Activated naive CD4-positive, alpha-beta T cell treated with anti-CD3 and anti-CD28 coated beads, Interleukin-2, amount 10 ng/mL, durations not matched to agents 7 days and 5 days (primary cell): ENCODE results near the gene TFF3.

ENCODE experiments used
- CTCF ChIA-PET: fragments of 350-600 bp; sonication (Branson Sonifier 250); formaldehyde crosslinking; loops from one replicate; lab custom pipeline; 2021; ENCODE audit warnings: antibody characterized with exemption; lab: Charles Lee
- DNase-seq: peaks from one replicate; pipeline ENCODE4 v3.0.0-alpha.2; 2020
- H3K27ac Mint-ChIP-seq: one replicate; pipeline ENCODE4 v1.8.0; 2021; ENCODE audit warnings: mild to moderate bottlenecking, moderate library complexity, mixed read lengths
- H3K27me3 Mint-ChIP-seq: one replicate; pipeline ENCODE4 v1.8.0; 2021; ENCODE audit warnings: mild to moderate bottlenecking, mixed read lengths
- H3K36me3 Mint-ChIP-seq: one replicate; pipeline ENCODE4 v1.8.0; 2021; ENCODE audit warnings: mixed read lengths
- H3K4me1 Mint-ChIP-seq: one replicate; pipeline ENCODE4 v1.8.0; 2021; ENCODE audit warnings: mixed read lengths
- H3K4me3 Mint-ChIP-seq: one replicate; pipeline ENCODE4 v1.8.0; 2021; ENCODE audit warnings: mild to moderate bottlenecking, moderate library complexity, mixed read lengths
- H3K9me3 Mint-ChIP-seq: one replicate; pipeline ENCODE4 v1.8.0; 2021; ENCODE audit warnings: mixed read lengths

The TFF3 gene

GRCh38 chr21:42276526-42277154 lies 38.6 kb downstream of the TFF3 start:
- H3K27me3 Mint-ChIP-seq = no peaks in the 10 kb centered on the region
- H3K4me1 Mint-ChIP-seq = no peaks in the 10 kb centered on the region
- H3K4me3 Mint-ChIP-seq = no peak overlapping the region
- CTCF ChIA-PET = interaction anchor here (0.8 to 1.4 kb wide), 2 partner anchors 18 to 129 kb away, joined by 3 to 6 read pairs; no protein-coding TSS in a partner anchor
- H3K36me3 Mint-ChIP-seq = no peaks in the 10 kb centered on the region
- H3K9me3 Mint-ChIP-seq = no peaks in the 10 kb centered on the region
- no peak for DNase-seq
- no peak overlapping the region for H3K27ac Mint-ChIP-seq

GRCh38 chr21:42276076-42276475 lies 39.1 kb downstream of the TFF3 start:
- H3K4me3 Mint-ChIP-seq = no peak overlapping the region
- H3K36me3 Mint-ChIP-seq = no peaks in the 10 kb centered on the region
- CTCF ChIA-PET = interaction anchor here (0.8 to 1.4 kb wide), 3 partner anchors 17 to 131 kb away, joined by 3 to 6 read pairs (median 5); no protein-coding TSS in a partner anchor
- no peaks in the 10 kb centered on the region for H3K4me1 Mint-ChIP-seq
- no peak overlapping the region for H3K27ac Mint-ChIP-seq
- no peaks in the 10 kb centered on the region for H3K9me3 Mint-ChIP-seq
- H3K27me3 Mint-ChIP-seq = no peaks in the 10 kb centered on the region
- DNase-seq = no peak

- Mint-ChIP-seq H3K4me3 (no peak overlapping the region), H3K27ac (no peak overlapping the region), H3K36me3 (peaks cover 2% of the 10 kb centered on the region), H3K4me1 (peaks cover 16% of the 10 kb centered on the region), H3K9me3 (no peaks in the 10 kb centered on the region), H3K27me3 (no peaks in the 10 kb centered on the region)
- DNase-seq = no peak
- CTCF ChIA-PET = interaction anchor here (6.8 kb wide), 1 partner anchor 14 kb away, joined by 43 read pairs; no protein-coding TSS in a partner anchor
Measured at GRCh38 chr21:42272984-42273600, 42.1 kb downstream of the TFF3 start.

GRCh38 chr21:42272109-42272962 lies 42.9 kb downstream of the TFF3 start:
- Mint-ChIP-seq H3K27me3 (no peaks in the 10 kb centered on the region), H3K9me3 (no peaks in the 10 kb centered on the region), H3K4me1 (peaks cover 22% of the 10 kb centered on the region), H3K4me3 (no peak overlapping the region), H3K36me3 (peaks cover 2% of the 10 kb centered on the region), H3K27ac (no peak overlapping the region)
- no peak for DNase-seq
- CTCF ChIA-PET = interaction anchor here (6.8 kb wide), 1 partner anchor 13 kb away, joined by 43 read pairs; no protein-coding TSS in a partner anchor

- Mint-ChIP-seq H3K36me3 (peaks cover 2% of the 10 kb centered on the region), H3K4me1 (peaks cover 32% of the 10 kb centered on the region), H3K27me3 (no peaks in the 10 kb centered on the region), H3K9me3 (no peaks in the 10 kb centered on the region), H3K27ac (peak overlapping the region; percentile 71), H3K4me3 (no peak overlapping the region)
- DNase-seq = no peak
- CTCF ChIA-PET = interaction anchor here (6.8 kb wide), 1 partner anchor 11 kb away, joined by 43 read pairs; no protein-coding TSS in a partner anchor
Measured at GRCh38 chr21:42271065-42271464, 44.1 kb downstream of the TFF3 start.

GRCh38 chr21:42269386-42269785 lies 45.8 kb downstream of the TFF3 start:
- CTCF ChIA-PET = interaction anchor here (0.7 to 6.8 kb wide), 9 partner anchors 10 to 124 kb away, joined by 3 to 43 read pairs (median 3); no protein-coding TSS in a partner anchor
- Mint-ChIP-seq H3K36me3 (peaks cover 2% of the 10 kb centered on the region), H3K4me3 (no peak overlapping the region), H3K9me3 (no peaks in the 10 kb centered on the region), H3K27me3 (no peaks in the 10 kb centered on the region), H3K4me1 (peaks cover 32% of the 10 kb centered on the region), H3K27ac (peak overlapping the region; percentile 67)
- DNase-seq = no peak

GRCh38 chr21:42266971-42267556 lies 48.1 kb downstream of the TFF3 start:
- H3K36me3 Mint-ChIP-seq = peaks cover 2% of the 10 kb centered on the region
- DNase-seq = no peak
- H3K27me3 Mint-ChIP-seq = no peaks in the 10 kb centered on the region
- H3K4me3 Mint-ChIP-seq = no peak overlapping the region
- CTCF ChIA-PET = no interaction called here
- peak overlapping the region; percentile 62 for H3K27ac Mint-ChIP-seq
- H3K9me3 Mint-ChIP-seq = no peaks in the 10 kb centered on the region
- peaks cover 32% of the 10 kb centered on the region for H3K4me1 Mint-ChIP-seq

GRCh38 chr21:42265231-42265812 lies 49.9 kb downstream of the TFF3 start:
- Mint-ChIP-seq H3K27ac (no peak overlapping the region), H3K4me1 (peaks cover 32% of the 10 kb centered on the region)

GRCh38 chr21:42264245-42265195 lies 50.7 kb downstream of the TFF3 start:
- no peaks in the 10 kb centered on the region for H3K9me3 Mint-ChIP-seq
- no peaks in the 10 kb centered on the region for H3K27me3 Mint-ChIP-seq
- H3K36me3 Mint-ChIP-seq = no peaks in the 10 kb centered on the region
- H3K4me3 Mint-ChIP-seq = no peak overlapping the region
- no peak overlapping the region for H3K27ac Mint-ChIP-seq
- no peak for DNase-seq
- CTCF ChIA-PET = interaction anchor here (6.4 kb wide), 1 partner anchor 99 kb away, joined by 135 read pairs; no protein-coding TSS in a partner anchor
- peaks cover 30% of the 10 kb centered on the region for H3K4me1 Mint-ChIP-seq

More at GRCh38 chr21:42265231-42265812, 49.9 kb downstream of the TFF3 start:
- no peak overlapping the region for H3K4me3 Mint-ChIP-seq
- H3K36me3 Mint-ChIP-seq = no peaks in the 10 kb centered on the region
- H3K27me3 Mint-ChIP-seq = no peaks in the 10 kb centered on the region
- H3K9me3 Mint-ChIP-seq = no peaks in the 10 kb centered on the region
- CTCF ChIA-PET = no interaction called here
- no peak for DNase-seq

- DNase-seq = no peak
- CTCF ChIA-PET = interaction anchor here (5.5 to 6.4 kb wide), 2 partner anchors 98 to 119 kb away, joined by 75 to 135 read pairs; no protein-coding TSS in a partner anchor
- no peak overlapping the region for H3K4me3 Mint-ChIP-seq
- H3K27me3 Mint-ChIP-seq = peaks cover under 1% of the 10 kb centered on the region
- no peaks in the 10 kb centered on the region for H3K9me3 Mint-ChIP-seq
- H3K4me1 Mint-ChIP-seq = peaks cover 24% of the 10 kb centered on the region
- H3K27ac Mint-ChIP-seq = no peak overlapping the region
- no peaks in the 10 kb centered on the region for H3K36me3 Mint-ChIP-seq
Measured at GRCh38 chr21:42263591-42264131, 51.5 kb downstream of the TFF3 start.

- Mint-ChIP-seq H3K27ac (no peak overlapping the region), H3K27me3 (peaks cover 4% of the 10 kb centered on the region), H3K4me1 (peaks cover 21% of the 10 kb centered on the region), H3K4me3 (no peak overlapping the region), H3K9me3 (no peaks in the 10 kb centered on the region), H3K36me3 (peaks cover 3% of the 10 kb centered on the region)
- no peak for DNase-seq
- CTCF ChIA-PET = interaction anchor here (0.8 to 6.4 kb wide), 3 partner anchors 48 to 118 kb away, joined by 3 to 135 read pairs (median 75); no protein-coding TSS in a partner anchor
Measured at GRCh38 chr21:42262831-42263231, 52.4 kb downstream of the TFF3 start.

- H3K4me3 Mint-ChIP-seq = no peak overlapping the region
- no peak overlapping the region for H3K27ac Mint-ChIP-seq
- CTCF ChIA-PET = interaction anchor here (0.8 to 6.4 kb wide), 7 partner anchors 10 to 117 kb away, joined by 3 to 135 read pairs (median 18); no protein-coding TSS in a partner anchor
- no peak for DNase-seq
- H3K9me3 Mint-ChIP-seq = no peaks in the 10 kb centered on the region
- peaks cover 3% of the 10 kb centered on the region for H3K36me3 Mint-ChIP-seq
- H3K27me3 Mint-ChIP-seq = peaks cover 4% of the 10 kb centered on the region
- H3K4me1 Mint-ChIP-seq = peaks cover 16% of the 10 kb centered on the region
Measured at GRCh38 chr21:42261829-42262200, 53.4 kb downstream of the TFF3 start.
